Thyroid gland (tissue), 4 donors: ENCODE results near the gene ZNF350.

Experiments used
- CTCF ChIP-seq, 6 experiments: fragments of 200-600 bp in 3 of 6; fragments of 450-650 bp in 3 of 6; sonication (generic) in 3 of 6; IDR thresholded peaks; one replicate each; pipeline ENCODE4 v1.5.1; 2016 to 2019; ENCODE audit warnings: antibody characterized with exemption in 6 of 6, mild to moderate bottlenecking in 2 of 6, inconsistent platforms in 1 of 6, moderate library complexity in 1 of 6
- POLR2A ChIP-seq, 2 donors: fragments of 450-650 bp; IDR thresholded peaks; one replicate each; pipeline ENCODE4 v1.6.1; 2017; ENCODE audit warnings: antibody characterized with exemption in 2 of 2, mild to moderate bottlenecking in 2 of 2, moderate library complexity in 1 of 2

- TF ChIP-seq CTCF (IDR thresholded peaks at IDR 0.05), result no peak
- no peak for TF ChIP-seq POLR2A (IDR thresholded peaks at IDR 0.05)
Observed at GRCh38 chr19:51976852-51977251, 9.8 kb downstream of the ZNF350 start.
